Measurements from ENCODE around the gene KANSL1. TPM values are rescaled to one million over a fixed set of nuclear protein-coding genes. Genes with fewer than 3 reads are reported as not detected.

KANSL1 gene
- polyA plus RNA-seq, 1 donor from 2014 or later: 65.0 TPM

- no peak overlapping the region for H3K4me3 ChIP-seq (ENCODE audit: low read length)
- no peak overlapping the region for H3K27ac ChIP-seq (ENCODE audit: low read length)
- H4K20me1 ChIP-seq (ENCODE audit: insufficient read depth): peaks cover 13% of the 10 kb centered on the region
- H3K79me2 ChIP-seq (replicated peaks; ENCODE audit: insufficient read depth, low read length): peaks cover 39% of the 10 kb centered on the region
- no peaks in the 10 kb centered on the region for H3K27me3 ChIP-seq (ENCODE audit: insufficient read depth, low read depth, low read length)
- TF ChIP-seq MXI1 (conservative IDR thresholded peaks at IDR 0.05; ENCODE audit: poor library complexity, severe bottlenecking) (no peak), RAD21 (conservative IDR thresholded peaks at IDR 0.05) (no peak), EP300 (conservative IDR thresholded peaks at IDR 0.05; ENCODE audit: poor library complexity, severe bottlenecking) (no peak), REST (IDR thresholded peaks at IDR 0.05; ENCODE audit: borderline replicate concordance) (no peak), CTCF (IDR thresholded peaks at IDR 0.05; ENCODE audit: poor library complexity, severe bottlenecking) (no peak), POLR2AphosphoS5 (IDR thresholded peaks at IDR 0.05) (no peak), SMC3 (conservative IDR thresholded peaks at IDR 0.05; ENCODE audit: poor library complexity) (no peak), EZH2 (IDR thresholded peaks at IDR 0.05; ENCODE audit: borderline replicate concordance, insufficient read depth, low read length, poor library complexity, severe bottlenecking) (no peak), TAF1 (IDR thresholded peaks at IDR 0.05; ENCODE audit: low read depth) (no peak)
- H3K9me2 ChIP-seq (ENCODE audit: insufficient read depth, low read length): no peaks in the 10 kb centered on the region
- H2AFZ ChIP-seq (ENCODE audit: low read depth, low read length): no peak overlapping the region
- no peak overlapping the region for H3K4me2 ChIP-seq (ENCODE audit: low read length)
- H3K36me3 ChIP-seq (ENCODE audit: insufficient read depth, low read length): no peaks in the 10 kb centered on the region
- no peak overlapping the region for H3K9ac ChIP-seq (ENCODE audit: low read length)
- no peaks in the 10 kb centered on the region for H3K9me3 ChIP-seq (ENCODE audit: low read length)
- no peaks in the 10 kb centered on the region for H3F3A ChIP-seq (ENCODE audit: insufficient read depth, low read length, poor library complexity, severe bottlenecking)
Measured at GRCh38 chr17:46086821-46087220, 106.4 kb downstream of the KANSL1 start.

GRCh38 chr17:46085522-46085921 is 107.7 kb downstream of the KANSL1 start:
- no peaks in the 10 kb centered on the region for H3K9me2 ChIP-seq (ENCODE audit: insufficient read depth, low read length)
- H3K4me2 ChIP-seq (ENCODE audit: low read length): no peak overlapping the region
- no peaks in the 10 kb centered on the region for H3F3A ChIP-seq (ENCODE audit: insufficient read depth, low read length, poor library complexity, severe bottlenecking)
- H3K36me3 ChIP-seq (ENCODE audit: insufficient read depth, low read length): no peaks in the 10 kb centered on the region
- H3K4me3 ChIP-seq (ENCODE audit: low read length): no peak overlapping the region
- H4K20me1 ChIP-seq (ENCODE audit: insufficient read depth): peaks cover 13% of the 10 kb centered on the region
- H2AFZ ChIP-seq (ENCODE audit: low read depth, low read length): no peak overlapping the region
- H3K27ac ChIP-seq (ENCODE audit: low read length): no peak overlapping the region
- H3K27me3 ChIP-seq (ENCODE audit: insufficient read depth, low read depth, low read length): no peaks in the 10 kb centered on the region
- peaks cover 39% of the 10 kb centered on the region for H3K79me2 ChIP-seq (replicated peaks; ENCODE audit: insufficient read depth, low read length)
- H3K9ac ChIP-seq (ENCODE audit: low read length): no peak overlapping the region
- TF ChIP-seq TAF1 (IDR thresholded peaks at IDR 0.05; ENCODE audit: low read depth): no peak
- no peak for TF ChIP-seq EZH2 (IDR thresholded peaks at IDR 0.05; ENCODE audit: borderline replicate concordance, insufficient read depth, low read length, poor library complexity, severe bottlenecking)
- no peak for TF ChIP-seq MXI1 (conservative IDR thresholded peaks at IDR 0.05; ENCODE audit: poor library complexity, severe bottlenecking)
- H3K9me3 ChIP-seq (ENCODE audit: low read length): no peaks in the 10 kb centered on the region
